ENCODE results near the gene WFIKKN2.
"Not testable (repeated sequence)": the region's sequence is repeated elsewhere in the genome, so short reads cannot be mapped to it uniquely, and the experiment has no call there.

The WFIKKN2 gene

DNA sequence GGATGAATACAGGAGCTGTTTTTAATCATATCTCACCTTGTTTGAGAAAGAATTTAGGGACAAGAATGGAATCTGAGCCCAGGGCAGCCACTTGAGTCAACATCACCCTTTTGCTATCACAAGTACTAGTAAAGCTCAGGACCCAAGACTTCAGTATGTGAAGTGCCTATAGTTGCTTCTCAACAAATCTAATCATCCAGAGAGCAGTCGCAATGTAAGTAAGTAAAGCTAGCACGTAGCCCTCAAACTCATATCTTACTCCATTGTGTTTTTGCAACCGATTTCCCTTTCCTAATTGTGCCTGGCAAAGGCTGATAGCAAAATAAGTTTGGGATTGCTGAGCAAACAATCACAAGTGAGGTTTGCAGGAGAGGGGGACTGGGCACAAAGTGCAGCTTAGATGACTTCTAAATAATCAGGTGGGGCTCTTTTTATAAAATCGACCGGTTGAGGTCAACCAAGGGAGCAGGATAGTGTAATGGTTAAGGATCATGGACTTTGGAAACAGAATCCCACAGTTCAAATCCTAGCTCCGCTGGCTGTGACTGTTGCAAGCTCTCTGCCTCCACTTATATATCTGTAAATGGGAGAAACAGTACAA is 17.7 kb downstream of the WFIKKN2 start:
- H3K36me3 ChIP-seq = no peaks in the 10 kb centered on the region
- H3K27me3 ChIP-seq = no peaks in the 10 kb centered on the region
- H3K4me3 ChIP-seq (ENCODE audit: low read depth, low read length) = no peak overlapping the region
- no peaks in the 10 kb centered on the region for H3K9me3 ChIP-seq
- DNase-seq = no peak
- H3K4me1 ChIP-seq = peaks cover 15% of the 10 kb centered on the region
- no peak for TF ChIP-seq CTCF (IDR thresholded peaks at IDR 0.05; ENCODE audit: low read depth, low read length)

DNA sequence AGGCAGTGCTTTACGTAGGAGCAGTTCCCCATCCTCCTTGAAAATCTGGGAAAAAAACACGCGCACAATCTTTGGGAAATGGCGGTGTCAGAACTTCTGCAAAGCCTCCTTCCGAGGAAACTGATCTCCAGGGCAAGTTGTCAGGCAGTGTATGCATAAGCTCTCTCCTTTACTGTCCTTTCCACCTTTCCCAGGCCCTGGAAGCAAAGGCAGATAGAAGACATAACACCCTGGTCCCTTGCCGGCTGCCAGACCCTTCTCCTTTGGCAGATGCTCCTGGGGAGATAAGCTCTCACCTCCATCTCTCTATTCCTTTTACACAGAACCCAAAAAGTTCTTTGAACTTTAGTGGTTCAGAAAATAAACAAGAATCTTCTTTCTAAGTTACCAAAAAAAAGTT is 18.4 kb downstream of the WFIKKN2 start:
- TF ChIP-seq CTCF (IDR thresholded peaks at IDR 0.05; ENCODE audit: low read depth, low read length) = no peak
- no peaks in the 10 kb centered on the region for H3K9me3 ChIP-seq
- H3K27me3 ChIP-seq = no peaks in the 10 kb centered on the region
- no peaks in the 10 kb centered on the region for H3K36me3 ChIP-seq
- no peak overlapping the region for H3K4me3 ChIP-seq (ENCODE audit: low read depth, low read length)
- H3K4me1 ChIP-seq = peaks cover 15% of the 10 kb centered on the region
- DNase-seq = no peak

- no peak overlapping the region for H3K4me3 ChIP-seq (ENCODE audit: low read depth, low read length)
- H3K9me3 ChIP-seq = no peaks in the 10 kb centered on the region
- H3K36me3 ChIP-seq = peaks cover under 1% of the 10 kb centered on the region; the same call in 1 of the 2 replicates
- H3K27me3 ChIP-seq = no peaks in the 10 kb centered on the region
- no peak for DNase-seq
- TF ChIP-seq CTCF (IDR thresholded peaks at IDR 0.05; ENCODE audit: low read depth, low read length) = no peak
- H3K4me1 ChIP-seq = peaks cover 6% of the 10 kb centered on the region
Measured at GRCh38 chr17:50855708-50856330, 20.4 kb downstream of the WFIKKN2 start.

DNA sequence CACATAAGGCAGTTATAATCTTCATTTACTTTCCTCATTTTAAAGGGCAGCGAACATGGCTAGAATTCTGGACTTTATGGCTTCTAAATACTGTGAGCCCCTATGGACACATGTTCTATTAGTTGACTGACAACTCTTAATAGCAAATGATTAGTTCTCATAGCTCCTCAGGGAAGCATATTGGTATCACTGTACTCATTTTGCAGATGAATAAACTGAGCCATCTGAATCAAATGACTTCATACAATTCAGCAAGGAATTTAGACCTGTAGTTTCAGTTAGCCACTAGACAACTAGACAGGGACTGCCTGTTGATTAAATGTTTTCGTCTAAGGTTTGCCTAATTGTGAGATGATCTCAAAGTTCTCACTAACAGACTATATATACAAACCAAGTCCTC is 21.0 kb downstream of the WFIKKN2 start:
- Histone ChIP-seq H3K4me3 (ENCODE audit: low read depth, low read length) (no peak overlapping the region), H3K4me1 (peaks cover 6% of the 10 kb centered on the region), H3K27me3 (no peaks in the 10 kb centered on the region), H3K9me3 (no peaks in the 10 kb centered on the region), H3K36me3 (peaks cover 7% of the 10 kb centered on the region)
- no peak for TF ChIP-seq CTCF (IDR thresholded peaks at IDR 0.05; ENCODE audit: low read depth, low read length)
- DNase-seq = no peak

GRCh38 chr17:50858486-50859225 is 23.3 kb downstream of the WFIKKN2 start:
- no peak for TF ChIP-seq CTCF (IDR thresholded peaks at IDR 0.05; ENCODE audit: low read depth, low read length)
- Histone ChIP-seq H3K9me3 (no peaks in the 10 kb centered on the region), H3K4me3 (ENCODE audit: low read depth, low read length) (no peak overlapping the region), H3K27me3 (no peaks in the 10 kb centered on the region), H3K4me1 (no peaks in the 10 kb centered on the region), H3K36me3 (peaks cover 22% of the 10 kb centered on the region)
- DNase-seq = no peak

DNA sequence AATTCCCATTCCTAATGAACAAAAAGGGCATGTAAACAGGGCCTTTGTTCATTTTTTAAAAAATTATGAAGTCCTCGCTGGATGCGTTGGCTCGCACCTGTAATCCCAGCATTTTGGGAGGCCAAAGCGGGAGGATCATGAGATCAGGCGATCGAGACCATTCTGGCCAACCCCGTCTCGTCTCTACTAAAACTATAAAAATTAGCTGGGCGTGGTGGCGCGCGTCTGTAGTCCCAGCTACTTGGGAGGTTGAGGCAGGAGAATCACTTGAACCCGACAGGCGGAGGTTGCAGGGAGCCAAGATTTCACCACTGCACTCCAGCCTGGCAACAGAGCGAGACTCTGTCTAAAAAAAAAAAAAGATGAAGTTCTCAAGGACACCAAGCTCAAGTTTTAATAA is 24.3 kb downstream of the WFIKKN2 start:
- DNase-seq; H3K4me3 ChIP-seq (ENCODE audit: low read depth, low read length); H3K4me1 ChIP-seq; H3K9me3 ChIP-seq; H3K27me3 ChIP-seq: not testable (repeated sequence)
- peaks cover 24% of the 10 kb centered on the region for H3K36me3 ChIP-seq
